Muscle of leg (tissue), 16 donors: ENCODE results near the gene EML6. TPM values are rescaled to one million over a fixed set of nuclear protein-coding genes. Genes with fewer than 3 reads are reported as not detected.

Experiments
- DNase-seq: peaks from one replicate; pipeline ENCODE4 v3.0.0; 2013
- H3K27ac ChIP-seq: one replicate; pipeline ENCODE4 v1.5.1; 2013; ENCODE audit warnings: mild to moderate bottlenecking, low read length, control low read depth
- H3K27me3 ChIP-seq: one replicate; pipeline ENCODE4 v1.6.1; 2013; ENCODE audit warnings: low read length; ENCODE audit not compliant: control insufficient read depth, insufficient read depth
- H3K36me3 ChIP-seq: one replicate; pipeline ENCODE4 v1.6.1; 2013; ENCODE audit warnings: low read length; ENCODE audit not compliant: control insufficient read depth, insufficient read depth
- H3K4me1 ChIP-seq: one replicate; pipeline ENCODE4 v1.6.1; 2013; ENCODE audit warnings: low read length; ENCODE audit not compliant: control insufficient read depth, insufficient read depth
- H3K4me3 ChIP-seq: one replicate; pipeline ENCODE4 v1.5.1; 2013; ENCODE audit warnings: low read length, control low read depth
- H3K9me3 ChIP-seq: replicated peaks from 2 replicates; pipeline ENCODE4 v1.6.1; 2013; ENCODE audit warnings: low read depth, low read length; ENCODE audit not compliant: control insufficient read depth
- WGBS: methylation state at CpG from one replicate; pipeline ENCODE4 v1.1.5; 2013; ENCODE audit warnings: missing lambda C conversion rate; ENCODE audit not compliant: insufficient coverage; 5-methylcytosine and 5-hydroxymethylcytosine counted together
- long read RNA-seq, 11 donors: transcript quantifications; one replicate each; lab custom pipeline, GENCODE V29; 2026
- polyA plus RNA-seq, 8 donors: library from polyadenylated mRNA; unstranded; fragments of 120-200 nt; gene quantifications; one replicate each; pipeline versions ENCODE4 v1.2.1 to v1.2.3, GENCODE V29; 2013; ENCODE audit warnings: inconsistent platforms in 1 of 8, low replicate concordance in 1 of 8; ENCODE audit not compliant: insufficient read length in 8 of 8, insufficient read depth in 1 of 8
- total RNA-seq: library from RNA; stranded (reverse); fragments of 120-200 nt; gene quantifications from one replicate; pipeline ENCODE4 v1.2.4, GENCODE V29; 2013

EML6 gene
- 18.8 TPM for total RNA-seq
- polyA plus RNA-seq, result 10 to 100 TPM; 11.2 to 32.1 (median 19.0) TPM
- long read RNA-seq, donor 1, result 0 reads
- long read RNA-seq, donor 2, result 0 reads
- long read RNA-seq, donor 3, partial matches to known transcripts, result 0 of 1 reads
- long read RNA-seq, donor 3, other reads (novel, unspliced or antisense), result 0 of 1 reads
- long read RNA-seq, donor 4, result 0 reads
- long read RNA-seq, donor 5, partial matches to known transcripts, result 1,246 of 1,246 reads
- long read RNA-seq, donor 5, other reads (novel, unspliced or antisense), result 0 of 1,246 reads
- long read RNA-seq, donor 6, partial matches to known transcripts, result 0 of 1 reads
- long read RNA-seq, donor 6, other reads (novel, unspliced or antisense), result 0 of 1 reads
- long read RNA-seq, donor 7, partial matches to known transcripts, result 0 of 1 reads
- long read RNA-seq, donor 7, other reads (novel, unspliced or antisense), result 0 of 1 reads
- long read RNA-seq, donor 8, partial matches to known transcripts, result 209 of 449 reads
- long read RNA-seq, donor 8, other reads (novel, unspliced or antisense), result 240 of 449 reads
- long read RNA-seq, donor 9, partial matches to known transcripts, result 189 of 556 reads
- long read RNA-seq, donor 9, other reads (novel, unspliced or antisense), result 367 of 556 reads
- long read RNA-seq, donor 10, result 0 reads
- long read RNA-seq, donor 11, partial matches to known transcripts, result 0 of 1 reads
- long read RNA-seq, donor 11, other reads (novel, unspliced or antisense), result 0 of 1 reads

GRCh38 chr2:54723131-54723995 lies at the start of gene EML6:
EML6 (plus strand) TSS chr2:54723662; CDS start chr2:54725062, 1,400 bp downstream.
- H3K4me3 ChIP-seq, result peak within 1 kb of the TSS; percentile 71
- no peaks in the 10 kb centered on the region for H3K36me3 ChIP-seq
- H3K27me3 ChIP-seq, result peaks cover 28% of the 10 kb centered on the region
- DNase-seq, result peak; percentile 99
- peak within 1 kb of the TSS; percentile 45 for H3K27ac ChIP-seq
- H3K4me1 ChIP-seq, result peaks cover 18% of the 10 kb centered on the region
- under 1% methylated on average over 90 of the region's 90 CpGs for WGBS
- no peaks in the 10 kb centered on the region for H3K9me3 ChIP-seq

GRCh38 chr2:54675281-54675680 lies 48.2 kb upstream of the EML6 start:
- no peak for DNase-seq
- Histone ChIP-seq H3K27ac (no peak overlapping the region), H3K9me3 (no peaks in the 10 kb centered on the region), H3K4me3 (no peak overlapping the region), H3K36me3 (peaks cover 18% of the 10 kb centered on the region), H3K27me3 (no peaks in the 10 kb centered on the region), H3K4me1 (peaks cover 27% of the 10 kb centered on the region)
- WGBS, result 87% methylated on average over 4 of the region's 8 CpGs

- Histone ChIP-seq H3K27me3 (no peaks in the 10 kb centered on the region), H3K4me3 (no peak overlapping the region), H3K9me3 (no peaks in the 10 kb centered on the region), H3K36me3 (peaks cover 13% of the 10 kb centered on the region), H3K27ac (no peak overlapping the region), H3K4me1 (peaks cover 30% of the 10 kb centered on the region)
- WGBS, result 68% methylated on average over 6 of the region's 11 CpGs
- DNase-seq, result no peak
Measured at GRCh38 chr2:54675738-54676137, 47.7 kb upstream of the EML6 start.

DNA sequence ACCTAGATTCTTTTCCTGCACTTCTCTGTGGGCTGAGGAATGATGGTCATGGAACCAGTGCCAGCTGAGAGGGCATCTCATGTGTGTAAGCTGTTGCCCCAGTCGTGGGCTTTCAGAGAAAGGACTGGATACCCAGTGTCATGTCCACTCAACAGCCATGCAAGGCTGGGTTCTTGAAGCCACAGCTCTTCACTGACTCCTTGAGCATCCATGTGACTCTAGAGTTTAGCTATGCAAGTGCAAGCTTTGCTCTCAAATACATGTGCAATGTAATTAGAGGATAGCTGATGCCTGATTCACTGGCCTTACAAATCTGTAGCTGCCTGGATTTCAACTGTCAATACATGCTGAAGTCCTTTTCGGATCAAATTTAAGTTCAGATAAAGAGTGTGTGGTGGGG lies 46.8 kb upstream of the EML6 start:
- 72% methylated on average over 2 of the region's 2 CpGs for WGBS
- peaks cover 31% of the 10 kb centered on the region for H3K4me1 ChIP-seq
- H3K27ac ChIP-seq, result no peak overlapping the region
- DNase-seq, result no peak
- H3K27me3 ChIP-seq, result no peaks in the 10 kb centered on the region
- peaks cover 9% of the 10 kb centered on the region for H3K36me3 ChIP-seq
- no peak overlapping the region for H3K4me3 ChIP-seq
- H3K9me3 ChIP-seq, result no peaks in the 10 kb centered on the region

- Histone ChIP-seq H3K4me1 (peaks cover 31% of the 10 kb centered on the region), H3K36me3 (peaks cover 4% of the 10 kb centered on the region), H3K27me3 (no peaks in the 10 kb centered on the region), H3K9me3 (no peaks in the 10 kb centered on the region), H3K27ac (no peak overlapping the region), H3K4me3 (no peak overlapping the region)
- 85% methylated on average over 3 of the region's 6 CpGs for WGBS
- no peak for DNase-seq
Measured at GRCh38 chr2:54677476-54678265, 45.8 kb upstream of the EML6 start.

DNA sequence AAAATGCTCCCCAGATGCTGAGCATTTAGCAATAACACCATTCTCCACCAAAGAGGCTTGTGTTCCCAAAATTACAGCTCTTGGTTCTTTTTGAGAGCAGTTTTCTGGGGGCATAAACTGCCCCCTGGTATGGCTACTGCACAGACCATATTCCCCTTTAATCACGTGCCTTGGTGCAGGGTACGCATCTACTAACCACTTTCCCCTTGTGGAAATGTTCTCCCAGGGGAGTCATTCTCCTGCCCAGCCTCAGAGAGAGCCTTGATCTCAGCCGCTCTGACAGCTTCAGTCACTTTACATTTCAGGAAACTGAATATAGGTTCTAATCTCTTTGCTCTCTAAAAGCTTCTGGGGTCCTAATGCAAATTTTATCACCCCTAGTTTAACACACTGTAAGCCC lies 44.7 kb upstream of the EML6 start:
- Histone ChIP-seq H3K27me3 (no peaks in the 10 kb centered on the region), H3K9me3 (no peaks in the 10 kb centered on the region), H3K4me1 (peaks cover 23% of the 10 kb centered on the region), H3K27ac (no peak overlapping the region), H3K36me3 (no peaks in the 10 kb centered on the region), H3K4me3 (no peak overlapping the region)
- no peak for DNase-seq
- 40% methylated on average over 3 of the region's 3 CpGs for WGBS

DNA sequence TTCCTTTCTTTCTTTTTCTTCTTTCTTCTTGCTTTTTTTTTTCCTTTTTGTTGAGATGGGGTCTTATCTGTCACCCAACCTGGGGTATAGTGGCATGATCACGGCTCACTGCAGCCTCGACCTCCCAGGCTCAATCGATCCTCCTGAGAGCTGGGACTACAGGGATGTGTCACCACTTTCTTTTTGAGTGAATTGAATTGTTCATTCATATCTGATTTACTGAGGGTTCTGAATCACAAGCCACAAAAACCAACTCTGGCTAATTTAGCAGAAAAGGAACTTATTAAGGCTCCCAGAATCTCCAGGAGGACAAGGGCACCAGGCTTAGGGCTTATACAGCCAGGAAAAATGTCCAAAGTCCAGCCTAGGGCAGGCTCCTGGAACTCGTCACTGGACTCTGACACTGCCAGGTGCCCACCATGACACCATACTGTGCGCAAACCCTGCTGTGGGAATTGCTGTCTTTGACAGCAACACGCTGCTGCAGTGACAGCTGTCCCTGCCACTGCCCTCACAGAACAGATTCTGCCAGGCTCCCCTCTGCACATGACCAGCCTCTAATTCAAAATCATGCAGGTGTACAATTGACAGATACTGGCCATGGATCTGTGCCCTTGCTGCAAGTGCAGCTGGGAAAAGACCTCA lies 42.9 kb upstream of the EML6 start:
- Histone ChIP-seq H3K9me3 (no peaks in the 10 kb centered on the region), H3K4me3 (no peak overlapping the region), H3K27me3 (no peaks in the 10 kb centered on the region), H3K27ac (no peak overlapping the region), H3K36me3 (no peaks in the 10 kb centered on the region), H3K4me1 (peaks cover 11% of the 10 kb centered on the region)
- no peak for DNase-seq
- WGBS, result 90% methylated on average over 3 of the region's 6 CpGs

DNA sequence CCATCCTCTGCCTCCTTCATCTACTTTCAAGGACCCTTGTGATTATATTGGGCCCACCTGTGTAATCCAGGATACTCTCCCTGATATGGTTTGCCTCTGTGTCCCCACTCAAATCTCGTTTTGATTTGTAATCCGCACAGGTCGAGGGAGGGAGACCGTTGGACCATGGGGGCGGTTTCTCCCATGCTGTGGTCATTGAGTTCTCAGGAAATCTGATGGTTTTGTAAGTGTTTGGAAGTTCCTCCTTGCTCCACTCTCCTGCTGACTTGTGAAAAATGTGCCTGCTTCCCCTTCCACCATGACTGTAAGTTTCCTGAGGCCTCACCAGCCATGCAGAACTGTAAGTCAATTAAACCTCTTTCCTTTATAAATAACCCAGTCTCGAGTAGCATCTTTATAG lies 42.0 kb upstream of the EML6 start:
- DNase-seq, result no peak
- 70% methylated on average over 2 of the region's 6 CpGs for WGBS
- Histone ChIP-seq H3K27ac (no peak overlapping the region), H3K4me1 (peaks cover 9% of the 10 kb centered on the region), H3K9me3 (no peaks in the 10 kb centered on the region), H3K4me3 (no peak overlapping the region), H3K36me3 (no peaks in the 10 kb centered on the region), H3K27me3 (no peaks in the 10 kb centered on the region)

- Histone ChIP-seq H3K27me3 (no peaks in the 10 kb centered on the region), H3K9me3 (no peaks in the 10 kb centered on the region), H3K4me3 (no peak overlapping the region), H3K4me1 (peaks cover 5% of the 10 kb centered on the region), H3K36me3 (no peaks in the 10 kb centered on the region), H3K27ac (no peak overlapping the region)
- WGBS, result no CpG with 5 or more reads among the region's 2 CpGs
- no peak for DNase-seq
Measured at GRCh38 chr2:54683596-54683995, 39.9 kb upstream of the EML6 start.
